ENCODE results near the gene C1D.

- no peak for TF ChIP-seq CTCF (IDR thresholded peaks at IDR 0.05; ENCODE audit: low read length)
- no peak for TF ChIP-seq EZH2 (IDR thresholded peaks at IDR 0.05; ENCODE audit: borderline replicate concordance, low read length)
Observed at GRCh38 chr2:68040078-68040477, 22.7 kb downstream of the C1D start.
